ENCODE data around the gene BDH1.

- TF ChIP-seq, protein P1, sequence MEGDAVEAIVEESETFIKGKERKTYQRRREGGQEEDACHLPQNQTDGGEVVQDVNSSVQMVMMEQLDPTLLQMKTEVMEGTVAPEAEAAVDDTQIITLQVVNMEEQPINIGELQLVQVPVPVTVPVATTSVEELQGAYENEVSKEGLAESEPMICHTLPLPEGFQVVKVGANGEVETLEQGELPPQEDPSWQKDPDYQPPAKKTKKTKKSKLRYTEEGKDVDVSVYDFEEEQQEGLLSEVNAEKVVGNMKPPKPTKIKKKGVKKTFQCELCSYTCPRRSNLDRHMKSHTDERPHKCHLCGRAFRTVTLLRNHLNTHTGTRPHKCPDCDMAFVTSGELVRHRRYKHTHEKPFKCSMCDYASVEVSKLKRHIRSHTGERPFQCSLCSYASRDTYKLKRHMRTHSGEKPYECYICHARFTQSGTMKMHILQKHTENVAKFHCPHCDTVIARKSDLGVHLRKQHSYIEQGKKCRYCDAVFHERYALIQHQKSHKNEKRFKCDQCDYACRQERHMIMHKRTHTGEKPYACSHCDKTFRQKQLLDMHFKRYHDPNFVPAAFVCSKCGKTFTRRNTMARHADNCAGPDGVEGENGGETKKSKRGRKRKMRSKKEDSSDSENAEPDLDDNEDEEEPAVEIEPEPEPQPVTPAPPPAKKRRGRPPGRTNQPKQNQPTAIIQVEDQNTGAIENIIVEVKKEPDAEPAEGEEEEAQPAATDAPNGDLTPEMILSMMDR (IDR thresholded peaks at IDR 0.05; ENCODE audit: insufficient read depth, low read depth, low read length), result no peak
- TF ChIP-seq EZH2 (IDR thresholded peaks at IDR 0.05; ENCODE audit: insufficient read depth, low read length), result no peak
Measured at GRCh38 chr3:197503652-197504051, 52.1 kb downstream of the BDH1 start.

Measured in astrocyte (in vitro differentiated cells and primary cell).